SK-N-SH (cell line): ENCODE results near the gene LCN6. TPM values are rescaled to one million over a fixed set of nuclear protein-coding genes. Genes with fewer than 3 reads are reported as not detected.

ENCODE experiments used
- CTCF ChIA-PET: fragments of 300-600, 350-600 bp; formaldehyde crosslinking; extraction: SDS; loops from one replicate; lab custom pipeline; 2021; lab: Yijun Ruan, JAX
- POLR2A ChIA-PET: fragments of 350-600 bp; sonication (Branson Sonifier 250); formaldehyde crosslinking; extraction: SDS; loops from one replicate; lab custom pipeline; 2020; ENCODE audit warnings: antibody characterized with exemption, inconsistent platforms; lab: Yijun Ruan, JAX
- DNase-seq: peaks from one replicate; pipeline ENCODE4 v3.0.0; 2012
- H2AFZ ChIP-seq: fragments of 200-600 bp; sonication (generic); 2 replicates; pipeline ENCODE4 v1.8.1; 2016; ENCODE audit warnings: antibody characterized with exemption, mild to moderate bottlenecking, low read depth
- H3F3A ChIP-seq: fragments of 200-600 bp; sonication (generic); replicated peaks from 2 replicates; pipeline ENCODE3; 2016; ENCODE audit warnings: antibody characterized with exemption, mild to moderate bottlenecking; ENCODE audit not compliant: insufficient read depth
- H3K27ac ChIP-seq, 2 experiments: fragments of 200-500 bp in 1 of 2; fragments of 200-600 bp in 1 of 2; sonication (Bioruptor generic) in 1 of 2; sonication (generic), shearing (Covaris generic) in 1 of 2; 2 replicates each; pipeline versions ENCODE4 v1.5.1 to v1.6.1; 2014 to 2016; ENCODE audit warnings: low read depth in 2 of 2, inconsistent platforms in 1 of 2, low read length in 1 of 2, mild to moderate bottlenecking in 1 of 2, mixed read lengths in 1 of 2
- H3K27me3 ChIP-seq: fragments of 200-600 bp; sonication (generic), shearing (Covaris generic); 2 replicates; pipeline ENCODE4 v1.6.1; 2016; ENCODE audit warnings: mixed run types; ENCODE audit not compliant: insufficient read depth
- H3K36me3 ChIP-seq, 2 experiments: fragments of 200-500 bp in 1 of 2; fragments of 200-600 bp in 1 of 2; sonication (Bioruptor generic) in 1 of 2; sonication (generic) in 1 of 2; replicated peaks in 1 of 2; 2 replicates each; pipeline versions ENCODE3 to v1.5.1; 2014 to 2016; ENCODE audit warnings: low read length in 1 of 2, mild to moderate bottlenecking in 1 of 2; ENCODE audit not compliant: insufficient read depth in 2 of 2, control insufficient read depth in 1 of 2
- H3K4me1 ChIP-seq, 2 experiments: fragments of 200-500 bp in 1 of 2; fragments of 200-600 bp in 1 of 2; sonication (Bioruptor generic) in 1 of 2; sonication (generic), shearing (Covaris generic) in 1 of 2; 2 replicates each; pipeline versions ENCODE4 v1.5.1 to v1.6.1; 2014 to 2016; ENCODE audit warnings: low read depth in 1 of 2, low read length in 1 of 2, mixed run types in 1 of 2; ENCODE audit not compliant: insufficient read depth in 2 of 2, control insufficient read depth in 1 of 2
- H3K4me2 ChIP-seq: fragments of 200-600 bp; sonication (generic), shearing (Covaris generic); 2 replicates; pipeline ENCODE4 v1.6.1; 2017; ENCODE audit warnings: mixed run types
- H3K4me3 ChIP-seq, 2 experiments: fragments of 200-500 bp in 1 of 2; fragments of 200-600 bp in 1 of 2; sonication (Bioruptor generic) in 1 of 2; sonication (generic), shearing (Covaris generic) in 1 of 2; 2 replicates each; pipeline versions ENCODE4 v1.5.1 to v1.8.1; 2014 to 2016; ENCODE audit warnings: low read depth in 2 of 2, inconsistent platforms in 1 of 2, low read length in 1 of 2, mild to moderate bottlenecking in 1 of 2, mixed read lengths in 1 of 2, moderate library complexity in 1 of 2
- H3K79me2 ChIP-seq: fragments of 200-600 bp; sonication (generic); 2 replicates; pipeline ENCODE4 v1.8.1; 2017; ENCODE audit warnings: mild to moderate bottlenecking; ENCODE audit not compliant: insufficient read depth
- H3K9ac ChIP-seq: fragments of 200-600 bp; sonication (generic); 2 replicates; pipeline ENCODE4 v1.6.1; 2017; ENCODE audit warnings: mixed run types
- H3K9me2 ChIP-seq: fragments of 200-600 bp; sonication (generic); 2 replicates; pipeline ENCODE4 v1.6.1; 2017; ENCODE audit warnings: mixed run types
- H3K9me3 ChIP-seq: fragments of 200-600 bp; sonication (generic); 2 replicates; pipeline ENCODE4 v1.6.1; 2017; ENCODE audit warnings: mixed run types, mild to moderate bottlenecking, moderate library complexity
- H4K20me1 ChIP-seq: fragments of 200-600 bp; sonication (generic); 2 replicates; pipeline ENCODE4 v1.6.1; 2017; ENCODE audit warnings: mild to moderate bottlenecking, mixed run types; ENCODE audit not compliant: insufficient read depth
- CHD2 ChIP-seq: fragments of 150-350 bp; IDR thresholded peaks from 2 replicates; pipeline ENCODE4 v1.6.1; 2018; ENCODE audit warnings: low read length; ENCODE audit not compliant: partially characterized antibody
- EP300 ChIP-seq, 2 experiments: IDR thresholded peaks; 2 replicates each; pipeline versions ENCODE4 v1.4.0 to v1.6.1; 2012; ENCODE audit warnings: borderline replicate concordance in 1 of 2, low read depth in 1 of 2, low read length in 1 of 2
- EZH2phosphoT487 ChIP-seq: fragments of 200-600 bp; sonication (generic); IDR thresholded peaks from 2 replicates; pipeline ENCODE4 v1.6.1; 2017; ENCODE audit warnings: low read depth, mixed run types, mild to moderate bottlenecking, antibody characterized with exemption, moderate library complexity, borderline replicate concordance
- FOSL2 ChIP-seq: IDR thresholded peaks from 2 replicates; pipeline ENCODE4 v1.4.0; 2012; ENCODE audit warnings: low read depth, mild to moderate bottlenecking, moderate library complexity, borderline replicate concordance
- FOXM1 ChIP-seq: IDR thresholded peaks from 2 replicates; pipeline ENCODE4 v1.4.0; 2012; ENCODE audit warnings: low read depth, mild to moderate bottlenecking
- GATA2 ChIP-seq: sonication (generic); formaldehyde crosslinking; IDR thresholded peaks from 2 replicates; pipeline ENCODE4 v1.5.0; 2020; ENCODE audit warnings: mild to moderate bottlenecking, missing genetic modification reagents
- IRF3 ChIP-seq: fragments of 150-350 bp; IDR thresholded peaks from 2 replicates; pipeline ENCODE4 v1.6.1; 2016; ENCODE audit warnings: mild to moderate bottlenecking, low read depth, low read length
- MAX ChIP-seq: IDR thresholded peaks from 2 replicates; pipeline ENCODE4 v1.4.0; 2012; ENCODE audit warnings: low read depth
- NRF1 ChIP-seq: IDR thresholded peaks from 2 replicates; pipeline ENCODE4 v1.6.1; 2012; ENCODE audit warnings: low read depth, mild to moderate bottlenecking, low read length
- PBX3 ChIP-seq: IDR thresholded peaks from 2 replicates; pipeline ENCODE4; 2012
- POLR2AphosphoS5 ChIP-seq: IDR thresholded peaks from 2 replicates; pipeline ENCODE4 v1.6.1; 2012; ENCODE audit warnings: low read depth, low read length
- RAD21 ChIP-seq: IDR thresholded peaks from 2 replicates; pipeline ENCODE4 v1.6.1; 2012; ENCODE audit warnings: mild to moderate bottlenecking, low read length
- REST ChIP-seq: IDR thresholded peaks from 2 replicates; pipeline ENCODE4 v1.6.1; 2012; ENCODE audit warnings: mild to moderate bottlenecking, low read depth, low read length, moderate library complexity
- SIN3A ChIP-seq: IDR thresholded peaks from 2 replicates; pipeline ENCODE4 v1.6.1; 2012; ENCODE audit warnings: low read depth, mild to moderate bottlenecking, low read length, moderate library complexity, borderline replicate concordance
- TAF1 ChIP-seq: IDR thresholded peaks from 2 replicates; pipeline ENCODE4 v1.6.1; 2012; ENCODE audit warnings: low read depth, mild to moderate bottlenecking, low read length, moderate library complexity, borderline replicate concordance
- TCF12 ChIP-seq: IDR thresholded peaks from 2 replicates; pipeline ENCODE4 v1.4.0; 2012
- USF1 ChIP-seq: IDR thresholded peaks from 2 replicates; pipeline ENCODE4 v1.4.0; 2012; ENCODE audit warnings: low read depth, borderline replicate concordance
- YY1 ChIP-seq: IDR thresholded peaks from 2 replicates; pipeline ENCODE4 v1.4.0; 2012; ENCODE audit warnings: low read depth, mild to moderate bottlenecking
- WGBS: methylation state at CpG from one replicate; pipeline ENCODE4 v1.1.6; 2017; ENCODE audit warnings: low lambda C conversion rate; 5-methylcytosine and 5-hydroxymethylcytosine counted together
- polyA plus RNA-seq, 3 experiments: library from polyadenylated mRNA; depleted of rRNA; stranded (reverse); fragments of >200 nt; gene quantifications; 2 replicates each; pipeline ENCODE4 v1.2.3, GENCODE V29; 2012

LCN6 gene
- polyA plus RNA-seq, 1 of the 3 experiments (the other 2 are of a cell fraction), result not detected

- no peak for DNase-seq
- Histone ChIP-seq H3F3A (no peaks in the 10 kb centered on the region), H2AFZ (no peak overlapping the region), H3K27me3 (no peaks in the 10 kb centered on the region; the same call in 1 of the 2 replicates), H3K36me3 (no peaks in the 10 kb centered on the region), H3K4me3 (no peak overlapping the region), H3K79me2 (no peaks in the 10 kb centered on the region), H4K20me1 (no peaks in the 10 kb centered on the region), H3K9me3 (no peaks in the 10 kb centered on the region), H3K4me1 (no peaks in the 10 kb centered on the region), H3K9ac (no peak overlapping the region), H3K27ac (no peak overlapping the region), H3K4me2 (no peak overlapping the region), H3K9me2 (no peaks in the 10 kb centered on the region)
- 87% methylated on average over 12 of the region's 12 CpGs for WGBS
- no peak for TF ChIP-seq TCF12
- TF ChIP-seq MAX, result no peak
- no peak for TF ChIP-seq FOSL2
- TF ChIP-seq PBX3, result no peak
- TF ChIP-seq FOXM1, result no peak
- no peak for TF ChIP-seq NRF1
- TF ChIP-seq RAD21, result no peak
- no peak for TF ChIP-seq CHD2
- no peak for TF ChIP-seq YY1
- no peak for TF ChIP-seq TAF1
- TF ChIP-seq SIN3A, result no peak
- TF ChIP-seq USF1, result no peak
- TF ChIP-seq GATA2, result no peak
- no peak for TF ChIP-seq IRF3
- TF ChIP-seq EZH2phosphoT487, result no peak
- TF ChIP-seq POLR2AphosphoS5, result no peak
- no peak for TF ChIP-seq REST
- no peak for TF ChIP-seq EP300 (IDR thresholded peaks at IDR 0.05; ENCODE audit: borderline replicate concordance in 1 of 2, low read depth in 1 of 2, low read length in 1 of 2)
- ChIA-PET POLR2A (no interaction called here), CTCF (interaction anchor here (1.1 to 1.7 kb wide), 4 partner anchors 10 to 32 kb away, joined by 3 to 5 read pairs (median 5); no protein-coding TSS in a partner anchor)
These were observed 45.0 kb downstream of the LCN6 start for GRCh38 chr9:136703276-136703860.
